GM12892 (cell line): Measurements from ENCODE around the gene GOSR2.

Experiments
- POLR2A ChIP-seq: IDR thresholded peaks from 2 replicates; pipeline ENCODE4 v1.6.1; 2011; ENCODE audit warnings: low read depth, low read length, control low read depth
- POLR2AphosphoS5 ChIP-seq: IDR thresholded peaks from 2 replicates; pipeline ENCODE4 v1.6.1; 2011; ENCODE audit warnings: low read depth, low read length, control low read depth

GRCh38 chr17:46968896-46969295 lies 45.9 kb downstream of the GOSR2 start:
- TF ChIP-seq POLR2A: no peak
- TF ChIP-seq POLR2AphosphoS5: no peak
